Neural cell (in vitro differentiated cells): ENCODE data around the gene NT5C2. TPM values are rescaled to one million over a fixed set of nuclear protein-coding genes. Genes with fewer than 3 reads are reported as not detected.

Experiments used
- H2AFZ ChIP-seq: fragments of 200-600, 300-800 bp; sonication (generic), shearing (Covaris generic); 2 replicates; pipeline ENCODE4 v1.6.0; 2014; ENCODE audit warnings: low read depth, mild to moderate bottlenecking, antibody characterized with exemption, low read length, moderate library complexity
- H3F3A ChIP-seq: fragments of 200-600 bp; shearing (Covaris generic); 2 replicates; pipeline ENCODE4 v1.6.1; 2016; ENCODE audit warnings: mild to moderate bottlenecking, moderate library complexity, mixed read lengths, antibody characterized with exemption, low read length; ENCODE audit not compliant: insufficient read depth, poor library complexity, severe bottlenecking
- H3K27ac ChIP-seq: fragments of 200-600, 300-800 bp; sonication (generic), shearing (Covaris generic); 2 replicates; pipeline ENCODE4 v1.5.1; 2014; ENCODE audit warnings: mild to moderate bottlenecking, low read length, moderate library complexity
- H3K27me3 ChIP-seq: fragments of 300-800, 200-600 bp; sonication (generic), shearing (Covaris generic); 2 replicates; pipeline ENCODE4 v1.6.0; 2014; ENCODE audit warnings: mild to moderate bottlenecking, low read depth, low read length, moderate library complexity; ENCODE audit not compliant: insufficient read depth
- H3K36me3 ChIP-seq: fragments of 300-800, 200-600 bp; sonication (generic), shearing (Covaris generic); 2 replicates; pipeline ENCODE4 v1.5.1; 2014; ENCODE audit warnings: mild to moderate bottlenecking, antibody characterized with exemption, low read length, moderate library complexity; ENCODE audit not compliant: insufficient read depth
- H3K4me2 ChIP-seq: fragments of 300-800, 200-600 bp; sonication (generic), shearing (Covaris generic); 2 replicates; pipeline ENCODE4 v1.6.0; 2014; ENCODE audit warnings: mild to moderate bottlenecking, low read length
- H3K4me3 ChIP-seq: fragments of 300-800, 200-600 bp; sonication (generic), shearing (Covaris generic); 2 replicates; pipeline ENCODE4 v1.5.1; 2014; ENCODE audit warnings: mild to moderate bottlenecking, low read length, moderate library complexity
- H3K79me2 ChIP-seq: fragments of 200-600 bp; shearing (Covaris generic); replicated peaks from 2 replicates; pipeline ENCODE4 v1.6.0; 2014; ENCODE audit warnings: mild to moderate bottlenecking, low read length, moderate library complexity; ENCODE audit not compliant: insufficient read depth
- H3K9ac ChIP-seq: fragments of 300-800, 200-600 bp; sonication (generic), shearing (Covaris generic); 2 replicates; pipeline ENCODE4 v1.6.1; 2016; ENCODE audit warnings: mild to moderate bottlenecking, low read length, mixed read lengths
- H3K9me2 ChIP-seq: fragments of 200-600 bp; shearing (Covaris generic); 2 replicates; pipeline ENCODE4 v1.6.1; 2016; ENCODE audit warnings: mild to moderate bottlenecking, low read length, mixed read lengths; ENCODE audit not compliant: insufficient read depth
- H3K9me3 ChIP-seq: fragments of 200-600, 300-800 bp; sonication (generic), shearing (Covaris generic); 2 replicates; pipeline ENCODE4 v1.6.1; 2016; ENCODE audit warnings: mild to moderate bottlenecking, mixed run types, low read length, moderate library complexity, mixed read lengths
- H4K20me1 ChIP-seq: fragments of 200-600 bp; shearing (Covaris generic); 2 replicates; pipeline ENCODE4 v1.6.1; 2016; ENCODE audit warnings: mild to moderate bottlenecking, mixed run types; ENCODE audit not compliant: insufficient read depth
- CTCF ChIP-seq: fragments of 450-650 bp; IDR thresholded peaks from 2 replicates; pipeline ENCODE4 v1.5.1; 2014; ENCODE audit warnings: antibody characterized with exemption, mild to moderate bottlenecking, moderate library complexity; ENCODE audit not compliant: poor library complexity, severe bottlenecking
- EP300 ChIP-seq: fragments of 450-650 bp; conservative IDR thresholded peaks from 2 replicates; pipeline ENCODE4 v1.6.1; 2014; ENCODE audit warnings: antibody characterized with exemption, mild to moderate bottlenecking, moderate library complexity; ENCODE audit not compliant: poor library complexity, severe bottlenecking
- EZH2 ChIP-seq: fragments of 200-600, 300-800 bp; shearing (Covaris generic), sonication (generic); IDR thresholded peaks from 2 replicates; pipeline ENCODE4 v1.6.1; 2014; ENCODE audit warnings: antibody characterized with exemption, low read length, borderline replicate concordance, mild to moderate bottlenecking; ENCODE audit not compliant: insufficient read depth, poor library complexity, severe bottlenecking
- MXI1 ChIP-seq: fragments of 450-650 bp; conservative IDR thresholded peaks from 2 replicates; pipeline ENCODE4 v1.6.1; 2014; ENCODE audit warnings: antibody characterized with exemption, mild to moderate bottlenecking; ENCODE audit not compliant: poor library complexity, severe bottlenecking
- POLR2AphosphoS5 ChIP-seq: IDR thresholded peaks from 2 replicates; pipeline ENCODE4 v1.6.1; 2012
- RAD21 ChIP-seq: fragments of 450-650 bp; conservative IDR thresholded peaks from 2 replicates; pipeline ENCODE4 v1.6.1; 2014; ENCODE audit warnings: antibody characterized with exemption, mild to moderate bottlenecking, moderate library complexity
- REST ChIP-seq: IDR thresholded peaks from 2 replicates; pipeline ENCODE4 v1.6.1; 2012; ENCODE audit warnings: borderline replicate concordance
- SMC3 ChIP-seq: fragments of 450-650 bp; conservative IDR thresholded peaks from 2 replicates; pipeline ENCODE4 v1.6.1; 2014; ENCODE audit warnings: antibody characterized with exemption, mild to moderate bottlenecking, moderate library complexity; ENCODE audit not compliant: poor library complexity
- TAF1 ChIP-seq: IDR thresholded peaks from 2 replicates; pipeline ENCODE4 v1.6.1; 2012; ENCODE audit warnings: low read depth
- polyA plus RNA-seq: library from polyadenylated mRNA; depleted of rRNA; stranded (reverse); fragments of >200 nt; gene quantifications from 2 replicates; pipeline ENCODE4 v1.2.3, GENCODE V29; 2014

Gene NT5C2
- polyA plus RNA-seq, 1 donor from 2014 or later: 190 TPM

- Histone ChIP-seq H2AFZ (no peak overlapping the region), H3K9me2 (no peaks in the 10 kb centered on the region), H4K20me1 (no peaks in the 10 kb centered on the region), H3K27me3 (no peaks in the 10 kb centered on the region), H3K9me3 (no peaks in the 10 kb centered on the region), H3K36me3 (peaks cover 4% of the 10 kb centered on the region), H3K9ac (no peak overlapping the region), H3K79me2 (no peaks in the 10 kb centered on the region), H3K4me3 (no peak overlapping the region), H3F3A (no peaks in the 10 kb centered on the region), H3K4me2 (no peak overlapping the region), H3K27ac (no peak overlapping the region)
- no peak for TF ChIP-seq SMC3
- TF ChIP-seq POLR2AphosphoS5: no peak
- TF ChIP-seq EZH2: no peak
- no peak for TF ChIP-seq EP300
- TF ChIP-seq CTCF: no peak
- TF ChIP-seq RAD21: no peak
- no peak for TF ChIP-seq TAF1
- no peak for TF ChIP-seq MXI1
These were observed 114.8 kb downstream of the NT5C2 start for GRCh38 chr10:103078309-103078615.

- H3K27me3 ChIP-seq: no peaks in the 10 kb centered on the region
- H3K27ac ChIP-seq: no peak overlapping the region
- H3K79me2 ChIP-seq: no peaks in the 10 kb centered on the region
- H2AFZ ChIP-seq: no peak overlapping the region
- H4K20me1 ChIP-seq: no peaks in the 10 kb centered on the region
- no peak overlapping the region for H3K4me2 ChIP-seq
- TF ChIP-seq SMC3 (no peak), REST (no peak), RAD21 (no peak), CTCF (no peak), EP300 (no peak), EZH2 (no peak), TAF1 (no peak), POLR2AphosphoS5 (no peak), MXI1 (no peak)
- H3F3A ChIP-seq: no peaks in the 10 kb centered on the region
- H3K4me3 ChIP-seq: no peak overlapping the region
- no peak overlapping the region for H3K9ac ChIP-seq
- H3K9me3 ChIP-seq: no peaks in the 10 kb centered on the region
- no peaks in the 10 kb centered on the region for H3K36me3 ChIP-seq
- no peaks in the 10 kb centered on the region for H3K9me2 ChIP-seq
These were observed 115.4 kb downstream of the NT5C2 start for GRCh38 chr10:103077491-103078308.
